Loucy (cell line): ENCODE measurements around the gene TPK1.

Experiments
- H2AFZ ChIP-seq: fragments of 200-600 bp; sonication (generic); 2 replicates; pipeline ENCODE4 v1.6.0; 2016; ENCODE audit warnings: antibody characterized with exemption, mild to moderate bottlenecking, low read length, moderate library complexity
- H3F3A ChIP-seq: fragments of 200-600 bp; 2 replicates; pipeline ENCODE4 v1.6.0; 2016; ENCODE audit warnings: antibody characterized with exemption, low read depth, mild to moderate bottlenecking
- H3K27me3 ChIP-seq: fragments of 200-600 bp; sonication (generic); 2 replicates; pipeline ENCODE4 v1.6.1; 2014; ENCODE audit warnings: low read length, mild to moderate bottlenecking; ENCODE audit not compliant: insufficient read depth, poor library complexity, severe bottlenecking
- H3K36me3 ChIP-seq: fragments of 200-600 bp; sonication (generic); 2 replicates; pipeline ENCODE4 v1.6.1; 2016; ENCODE audit warnings: low read length; ENCODE audit not compliant: insufficient read depth
- H3K4me1 ChIP-seq: fragments of 200-600 bp; sonication (generic); 2 replicates; pipeline ENCODE4 v1.5.1; 2014; ENCODE audit warnings: low read length, mild to moderate bottlenecking; ENCODE audit not compliant: insufficient read depth, poor library complexity, severe bottlenecking
- H3K4me2 ChIP-seq: fragments of 200-600 bp; sonication (generic); 2 replicates; pipeline ENCODE4 v1.6.0; 2014; ENCODE audit warnings: antibody characterized with exemption, low read length, low read depth, mild to moderate bottlenecking; ENCODE audit not compliant: poor library complexity, severe bottlenecking
- H3K4me3 ChIP-seq: fragments of 200-600 bp; sonication (generic); 2 replicates; pipeline ENCODE4 v1.5.1; 2014; ENCODE audit warnings: low read length, mild to moderate bottlenecking, mixed read lengths; ENCODE audit not compliant: poor library complexity, severe bottlenecking
- H3K79me2 ChIP-seq: fragments of 200-600 bp; sonication (generic); 2 replicates; pipeline ENCODE4 v1.6.1; 2014; ENCODE audit warnings: low read length; ENCODE audit not compliant: insufficient read depth
- H3K9ac ChIP-seq: fragments of 200-600 bp; sonication (generic); 2 replicates; pipeline ENCODE4 v1.6.0; 2014; ENCODE audit warnings: mild to moderate bottlenecking, low read depth, low read length, moderate library complexity; ENCODE audit not compliant: poor library complexity, severe bottlenecking
- H3K9me2 ChIP-seq: fragments of 200-600 bp; sonication (generic); replicated peaks from 2 replicates; pipeline ENCODE4 v1.6.1; 2016; ENCODE audit warnings: low read depth, low read length, mixed read lengths
- H3K9me3 ChIP-seq: fragments of 200-600 bp; sonication (generic); 2 replicates; pipeline ENCODE4 v1.6.1; 2014; ENCODE audit warnings: mild to moderate bottlenecking, antibody characterized with exemption, low read length, low read depth; ENCODE audit not compliant: insufficient read depth
- H4K20me1 ChIP-seq: fragments of 200-600 bp; sonication (generic); 2 replicates; pipeline ENCODE4 v1.6.0; 2014; ENCODE audit warnings: antibody characterized with exemption, low read length, mild to moderate bottlenecking; ENCODE audit not compliant: insufficient read depth, poor library complexity, severe bottlenecking
- CTCF ChIP-seq: fragments of 200-600 bp; sonication (generic); conservative IDR thresholded peaks from 2 replicates; pipeline ENCODE4 v1.5.1; 2014; ENCODE audit warnings: mild to moderate bottlenecking, antibody characterized with exemption, low read length
- EZH2phosphoT487 ChIP-seq: fragments of 200-600 bp; IDR thresholded peaks from 2 replicates; pipeline ENCODE4 v1.6.1; 2018; ENCODE audit warnings: antibody characterized with exemption, mild to moderate bottlenecking, moderate library complexity, borderline replicate concordance

The TPK1 gene

GRCh38 chr7:144487901-144488300 is 348.0 kb downstream of the TPK1 start:
- H3K36me3 ChIP-seq = no peaks in the 10 kb centered on the region
- no peak overlapping the region for H3K4me3 ChIP-seq
- no peaks in the 10 kb centered on the region for H3F3A ChIP-seq
- H3K79me2 ChIP-seq = no peaks in the 10 kb centered on the region
- H3K9me3 ChIP-seq = no peaks in the 10 kb centered on the region
- H3K9ac ChIP-seq = no peak overlapping the region
- TF ChIP-seq EZH2phosphoT487 (no peak), CTCF (no peak)
- no peaks in the 10 kb centered on the region for H3K9me2 ChIP-seq
- no peak overlapping the region for H3K4me2 ChIP-seq
- no peaks in the 10 kb centered on the region for H3K27me3 ChIP-seq
- H2AFZ ChIP-seq = no peak overlapping the region
- no peaks in the 10 kb centered on the region for H3K4me1 ChIP-seq
- no peaks in the 10 kb centered on the region for H4K20me1 ChIP-seq

GRCh38 chr7:144484445-144484844 is 351.4 kb downstream of the TPK1 start:
- Histone ChIP-seq H3K4me1 (no peaks in the 10 kb centered on the region), H3K79me2 (no peaks in the 10 kb centered on the region), H3K9ac (no peak overlapping the region), H4K20me1 (no peaks in the 10 kb centered on the region), H3K9me2 (no peaks in the 10 kb centered on the region), H3K9me3 (no peaks in the 10 kb centered on the region), H3K4me3 (no peak overlapping the region), H3K4me2 (no peak overlapping the region), H2AFZ (no peak overlapping the region), H3K27me3 (no peaks in the 10 kb centered on the region), H3K36me3 (no peaks in the 10 kb centered on the region), H3F3A (no peaks in the 10 kb centered on the region)
- TF ChIP-seq CTCF (no peak), EZH2phosphoT487 (no peak)

- Histone ChIP-seq H3K36me3 (no peaks in the 10 kb centered on the region), H3K4me2 (no peak overlapping the region), H3K27me3 (no peaks in the 10 kb centered on the region), H3K4me1 (no peaks in the 10 kb centered on the region), H3K79me2 (no peaks in the 10 kb centered on the region), H3K9ac (no peak overlapping the region), H3K4me3 (no peak overlapping the region), H2AFZ (no peak overlapping the region), H3K9me2 (no peaks in the 10 kb centered on the region), H3K9me3 (no peaks in the 10 kb centered on the region), H4K20me1 (no peaks in the 10 kb centered on the region), H3F3A (no peaks in the 10 kb centered on the region)
- TF ChIP-seq EZH2phosphoT487 = no peak
- no peak for TF ChIP-seq CTCF
Observed at GRCh38 chr7:144483189-144483588, 352.7 kb downstream of the TPK1 start.
